ENCODE results near the gene CTLA4. TPM values are rescaled to one million over a fixed set of nuclear protein-coding genes. Genes with fewer than 3 reads are reported as not detected.

The CTLA4 gene
- total RNA-seq, 4 donors from 2014 or later = 2.5 TPM; not detected in 3

DNA sequence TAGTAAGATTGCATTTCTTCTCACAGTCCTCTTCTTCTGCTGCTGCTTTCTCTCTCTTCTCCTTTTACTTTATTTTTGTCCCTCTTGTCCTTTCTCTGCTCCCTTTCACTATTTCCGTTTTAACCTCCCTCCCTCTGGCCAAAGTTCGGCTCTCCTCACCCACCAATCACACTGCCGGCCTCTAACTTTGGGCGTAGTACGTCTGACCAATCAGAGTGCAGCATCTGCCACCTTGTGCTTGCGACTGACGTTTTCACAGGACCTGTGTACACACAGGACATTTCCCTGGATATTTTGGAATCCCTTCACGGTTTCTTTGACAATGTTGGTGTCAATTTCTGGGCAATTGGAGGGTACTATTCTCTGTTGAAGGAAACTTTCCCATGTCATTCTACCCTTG is 46.4 kb downstream of the CTLA4 start:
- in situ Hi-C loops (cut with MboI; ENCODE audit: low pct_ligation_motif_present in 1 of 4, low pct_unique_long_range_greater_than_20kb in 1 of 4, low sequenced_read_pairs in 3 of 4) (loop anchor here in 3 of 4 donors (10.0 to 25.0 kb wide), 3 partner anchors 427 to 677 kb away; partner anchors contain the start of gene CYP20A1 (in 1 of the 3)), intact Hi-C loops (cut with DNase I; ENCODE audit: low total_unique reads) (no loop called here)
- Histone ChIP-seq H3K9me3 (no peaks in the 10 kb centered on the region), H3K4me3 (no peak overlapping the region), H3K36me3 (no peaks in the 10 kb centered on the region), H3K4me1 (peaks cover 0 to 22% (median 6%) of the 10 kb centered on the region in 4 donors), H3K27me3 (no peaks in the 10 kb centered on the region), H3K27ac (no peak overlapping the region)
- DNase-seq = no peak
- TF ChIP-seq POLR2AphosphoS5 (IDR thresholded peaks at IDR 0.05) (no peak), POLR2A (IDR thresholded peaks at IDR 0.05) (no peak), CTCF (IDR thresholded peaks at IDR 0.05) (no peak), EP300 (IDR thresholded peaks at IDR 0.05; ENCODE audit: low read depth) (no peak)
- 58 to 70% methylated on average over 8 of the region's 8 CpGs for WGBS, 2 donors (ENCODE audit: low coverage in 1 of 2)

DNA sequence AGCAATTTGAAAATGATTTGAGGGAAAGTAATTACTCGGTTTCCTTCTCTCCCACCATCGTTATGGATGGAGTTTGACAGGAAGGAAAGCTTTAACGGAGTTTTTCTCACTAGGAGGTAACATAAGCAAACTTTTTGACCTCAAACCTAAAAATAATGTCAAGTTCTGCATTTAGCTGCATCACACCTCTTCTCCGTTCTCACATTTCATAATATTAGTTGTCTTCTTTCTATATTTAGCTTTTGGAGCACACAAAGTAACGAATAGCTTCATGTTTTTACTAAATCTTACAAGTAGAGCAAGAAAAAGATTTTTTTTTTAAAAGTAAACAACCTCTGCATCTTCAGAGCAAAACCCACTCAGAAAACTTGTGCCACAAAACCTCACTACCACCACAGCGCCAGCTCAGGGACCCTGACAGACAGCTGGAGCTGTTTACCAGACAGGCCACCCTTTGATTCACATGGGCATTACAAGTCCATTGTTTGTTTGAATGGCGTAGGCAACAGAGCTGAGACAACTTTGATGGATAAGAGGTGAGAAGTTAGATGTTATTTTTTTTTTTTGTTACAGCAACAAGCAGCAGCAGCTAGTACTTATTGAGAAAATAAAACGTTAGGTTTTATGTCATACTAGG is 47.1 kb downstream of the CTLA4 start:
- 61 to 83% methylated on average over 8 of the region's 8 CpGs for WGBS, 2 donors (ENCODE audit: low coverage in 1 of 2)
- TF ChIP-seq EP300 (IDR thresholded peaks at IDR 0.05; ENCODE audit: low read depth) (no peak), POLR2A (IDR thresholded peaks at IDR 0.05) (no peak), CTCF (IDR thresholded peaks at IDR 0.05) (no peak), POLR2AphosphoS5 (IDR thresholded peaks at IDR 0.05) (no peak)
- H3K4me1 ChIP-seq = peaks cover 0 to 15% (median under 1%) of the 10 kb centered on the region in 4 donors
- no peaks in the 10 kb centered on the region for H3K27me3 ChIP-seq
- intact Hi-C loops (cut with DNase I; ENCODE audit: low total_unique reads) = no loop called here
- H3K4me3 ChIP-seq = no peak overlapping the region
- no peak overlapping the region for H3K27ac ChIP-seq
- no peak for DNase-seq
- in situ Hi-C loops (cut with MboI; ENCODE audit: low pct_ligation_motif_present in 1 of 4, low pct_unique_long_range_greater_than_20kb in 1 of 4, low sequenced_read_pairs in 3 of 4) = loop anchor here in 3 of 4 donors (10.0 to 25.0 kb wide), 3 partner anchors 427 to 677 kb away; partner anchors contain the start of gene CYP20A1 (in 1 of the 3)
- H3K36me3 ChIP-seq = no peaks in the 10 kb centered on the region
- no peaks in the 10 kb centered on the region for H3K9me3 ChIP-seq

GRCh38 chr2:203915256-203915655 is 47.7 kb downstream of the CTLA4 start:
- DNase-seq = no peak

More at GRCh38 chr2:203915256-203915655, 47.7 kb downstream of the CTLA4 start:
- Histone ChIP-seq H3K27ac (no peak overlapping the region), H3K36me3 (no peaks in the 10 kb centered on the region), H3K9me3 (no peaks in the 10 kb centered on the region), H3K4me3 (no peak overlapping the region), H3K27me3 (no peaks in the 10 kb centered on the region), H3K4me1 (peaks cover 0 to 9% (median 0%) of the 10 kb centered on the region in 4 donors)
- intact Hi-C loops (cut with DNase I; ENCODE audit: low total_unique reads) = no loop called here
- in situ Hi-C loops (cut with MboI; ENCODE audit: low pct_ligation_motif_present in 1 of 4, low pct_unique_long_range_greater_than_20kb in 1 of 4, low sequenced_read_pairs in 3 of 4) = loop anchor here in 3 of 4 donors (10.0 to 25.0 kb wide), 3 partner anchors 428 to 678 kb away; partner anchors contain the start of gene CYP20A1 (in 1 of the 3)
- no peak for TF ChIP-seq EP300 (IDR thresholded peaks at IDR 0.05; ENCODE audit: low read depth)
- TF ChIP-seq POLR2AphosphoS5 (IDR thresholded peaks at IDR 0.05) = no peak
- no peak for TF ChIP-seq CTCF (IDR thresholded peaks at IDR 0.05)
- TF ChIP-seq POLR2A (IDR thresholded peaks at IDR 0.05) = no peak
- 69 to 79% methylated on average over 3 to 7 of the region's 7 CpGs for WGBS, 2 donors (ENCODE audit: low coverage in 1 of 2)
